Measurements from ENCODE around the gene POU6F2.

POU6F2 gene

DNA sequence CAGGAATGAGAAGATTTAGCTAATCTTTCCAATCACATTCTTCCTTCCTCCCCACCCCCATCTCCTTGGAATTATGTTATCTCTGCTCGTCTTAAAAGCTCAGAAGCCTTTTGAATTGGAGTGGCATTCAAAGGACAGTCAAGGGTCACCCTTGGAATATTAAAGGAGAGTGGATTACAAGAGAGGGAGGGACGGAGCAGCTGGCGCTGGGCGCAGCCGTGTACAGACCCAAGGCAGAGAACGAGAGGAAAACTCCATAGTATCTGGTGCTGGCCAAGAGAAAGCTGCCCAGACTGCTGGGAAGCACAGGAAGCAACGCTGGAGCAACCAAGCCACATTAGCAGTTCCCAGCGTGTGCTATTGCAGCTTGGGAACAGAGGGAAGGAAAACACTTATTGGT is 95.7 kb downstream of the POU6F2 start:
- Histone ChIP-seq H3K9me3 (ENCODE audit: insufficient read depth, low read depth, low read length) (no peaks in the 10 kb centered on the region), H3K79me2 (ENCODE audit: insufficient read depth, low read length) (no peaks in the 10 kb centered on the region), H3K27me3 (ENCODE audit: insufficient read depth, low read length, poor library complexity, severe bottlenecking) (no peaks in the 10 kb centered on the region), H3K36me3 (ENCODE audit: insufficient read depth, low read length) (no peaks in the 10 kb centered on the region), H3K4me1 (ENCODE audit: insufficient read depth, low read length, poor library complexity, severe bottlenecking) (no peaks in the 10 kb centered on the region), H3K4me2 (ENCODE audit: low read depth, low read length, poor library complexity, severe bottlenecking) (no peak overlapping the region), H3F3A (ENCODE audit: low read depth) (no peaks in the 10 kb centered on the region), H3K4me3 (ENCODE audit: low read length, poor library complexity, severe bottlenecking) (no peak overlapping the region), H2AFZ (ENCODE audit: low read length) (no peak overlapping the region), H3K9me2 (replicated peaks; ENCODE audit: low read depth, low read length) (no peaks in the 10 kb centered on the region), H4K20me1 (ENCODE audit: insufficient read depth, low read length, poor library complexity, severe bottlenecking) (no peaks in the 10 kb centered on the region), H3K9ac (ENCODE audit: low read depth, low read length, poor library complexity, severe bottlenecking) (no peak overlapping the region)
- TF ChIP-seq EZH2phosphoT487 (IDR thresholded peaks at IDR 0.05; ENCODE audit: borderline replicate concordance) (no peak), CTCF (conservative IDR thresholded peaks at IDR 0.05; ENCODE audit: low read length) (no peak)

- Histone ChIP-seq H3F3A (ENCODE audit: low read depth) (no peaks in the 10 kb centered on the region), H3K4me1 (ENCODE audit: insufficient read depth, low read length, poor library complexity, severe bottlenecking) (no peaks in the 10 kb centered on the region), H3K9me2 (replicated peaks; ENCODE audit: low read depth, low read length) (no peaks in the 10 kb centered on the region), H3K36me3 (ENCODE audit: insufficient read depth, low read length) (no peaks in the 10 kb centered on the region), H3K4me2 (ENCODE audit: low read depth, low read length, poor library complexity, severe bottlenecking) (no peak overlapping the region), H3K79me2 (ENCODE audit: insufficient read depth, low read length) (no peaks in the 10 kb centered on the region), H3K4me3 (ENCODE audit: low read length, poor library complexity, severe bottlenecking) (no peak overlapping the region), H2AFZ (ENCODE audit: low read length) (no peak overlapping the region), H3K9ac (ENCODE audit: low read depth, low read length, poor library complexity, severe bottlenecking) (no peak overlapping the region), H3K27me3 (ENCODE audit: insufficient read depth, low read length, poor library complexity, severe bottlenecking) (no peaks in the 10 kb centered on the region), H4K20me1 (ENCODE audit: insufficient read depth, low read length, poor library complexity, severe bottlenecking) (no peaks in the 10 kb centered on the region), H3K9me3 (ENCODE audit: insufficient read depth, low read depth, low read length) (no peaks in the 10 kb centered on the region)
- TF ChIP-seq CTCF (conservative IDR thresholded peaks at IDR 0.05; ENCODE audit: low read length), result peak; percentile 14; the same call in 1 of the 2 replicates
- no peak for TF ChIP-seq EZH2phosphoT487 (IDR thresholded peaks at IDR 0.05; ENCODE audit: borderline replicate concordance)
These were observed 97.5 kb downstream of the POU6F2 start for GRCh38 chr7:39075210-39075609.

- no peaks in the 10 kb centered on the region for H3F3A ChIP-seq (ENCODE audit: low read depth)
- H3K27me3 ChIP-seq (ENCODE audit: insufficient read depth, low read length, poor library complexity, severe bottlenecking), result no peaks in the 10 kb centered on the region
- H3K9me3 ChIP-seq (ENCODE audit: insufficient read depth, low read depth, low read length), result no peaks in the 10 kb centered on the region
- H3K9me2 ChIP-seq (replicated peaks; ENCODE audit: low read depth, low read length), result no peaks in the 10 kb centered on the region
- no peaks in the 10 kb centered on the region for H3K79me2 ChIP-seq (ENCODE audit: insufficient read depth, low read length)
- TF ChIP-seq EZH2phosphoT487 (IDR thresholded peaks at IDR 0.05; ENCODE audit: borderline replicate concordance) (no peak), CTCF (conservative IDR thresholded peaks at IDR 0.05; ENCODE audit: low read length) (no peak)
- H3K36me3 ChIP-seq (ENCODE audit: insufficient read depth, low read length), result no peaks in the 10 kb centered on the region
- H3K4me1 ChIP-seq (ENCODE audit: insufficient read depth, low read length, poor library complexity, severe bottlenecking), result no peaks in the 10 kb centered on the region
- H3K4me2 ChIP-seq (ENCODE audit: low read depth, low read length, poor library complexity, severe bottlenecking), result no peak overlapping the region
- no peak overlapping the region for H3K9ac ChIP-seq (ENCODE audit: low read depth, low read length, poor library complexity, severe bottlenecking)
- H3K4me3 ChIP-seq (ENCODE audit: low read length, poor library complexity, severe bottlenecking), result no peak overlapping the region
- no peak overlapping the region for H2AFZ ChIP-seq (ENCODE audit: low read length)
- H4K20me1 ChIP-seq (ENCODE audit: insufficient read depth, low read length, poor library complexity, severe bottlenecking), result no peaks in the 10 kb centered on the region
These were observed 106.1 kb downstream of the POU6F2 start for GRCh38 chr7:39083781-39084180.

Measured in Loucy (cell line).